ENCODE results near the gene MYL6B. TPM values are rescaled to one million over a fixed set of nuclear protein-coding genes. Genes with fewer than 3 reads are reported as not detected.
"Not testable (repeated sequence)": the region's sequence is repeated elsewhere in the genome, so short reads cannot be mapped to it uniquely, and the experiment has no call there.

Gene MYL6B
- total RNA-seq, 1 experiment from 2014 or later, result 44.8 TPM

DNA sequence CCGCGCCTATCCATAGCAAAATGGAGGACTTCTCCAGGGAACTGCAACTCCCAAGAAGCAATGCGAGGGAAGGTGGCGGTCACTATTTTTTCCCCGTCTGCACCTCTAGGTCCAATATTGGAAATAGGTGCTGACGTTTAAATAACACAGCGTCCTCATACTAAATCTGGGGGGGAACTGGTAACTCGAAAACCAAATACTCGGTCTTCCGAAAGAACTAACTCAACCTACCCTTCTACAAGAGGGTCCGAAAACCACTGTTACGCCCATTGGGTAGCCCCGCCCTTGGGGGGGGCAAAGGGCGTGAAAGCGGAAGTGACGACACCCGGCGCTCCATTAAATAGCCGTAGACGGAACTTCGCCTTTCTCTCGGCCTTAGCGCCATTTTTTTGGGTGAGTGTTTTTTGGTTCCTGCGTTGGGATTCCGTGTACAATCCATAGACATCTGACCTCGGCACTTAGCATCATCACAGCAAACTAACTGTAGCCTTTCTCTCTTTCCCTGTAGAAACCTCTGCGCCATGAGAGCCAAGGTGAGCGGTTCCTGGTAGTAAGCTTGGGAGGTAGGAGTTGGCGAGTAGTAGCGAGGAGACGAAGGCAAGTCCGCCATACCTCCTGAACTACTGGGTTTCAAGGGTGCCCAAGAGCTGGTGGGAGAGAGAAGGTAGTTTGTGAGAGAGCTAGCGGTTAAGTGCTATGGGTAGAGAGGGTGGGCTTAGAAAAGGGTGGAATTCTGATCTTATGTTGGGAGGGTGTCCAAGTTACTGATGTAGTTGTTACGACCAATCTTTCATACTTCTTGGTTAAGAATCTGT is 35.9 kb upstream of the MYL6B start, which contains the start of gene RPL41:
RPL41 (plus strand) TSS at position 367 of the 815 bp plus-strand sequence.
- POLR2A ChIA-PET, result interaction anchor here (0.6 to 3.5 kb wide), 4 partner anchors 12 to 459 kb away, joined by 4 to 27 read pairs (median 14); partner anchors contain the start of genes ESYT1 and PA2G4
- no peaks in the 10 kb centered on the region for H3K9me3 Mint-ChIP-seq (ENCODE audit: unreplicated experiment)
- TF ChIP-seq, protein P1, sequence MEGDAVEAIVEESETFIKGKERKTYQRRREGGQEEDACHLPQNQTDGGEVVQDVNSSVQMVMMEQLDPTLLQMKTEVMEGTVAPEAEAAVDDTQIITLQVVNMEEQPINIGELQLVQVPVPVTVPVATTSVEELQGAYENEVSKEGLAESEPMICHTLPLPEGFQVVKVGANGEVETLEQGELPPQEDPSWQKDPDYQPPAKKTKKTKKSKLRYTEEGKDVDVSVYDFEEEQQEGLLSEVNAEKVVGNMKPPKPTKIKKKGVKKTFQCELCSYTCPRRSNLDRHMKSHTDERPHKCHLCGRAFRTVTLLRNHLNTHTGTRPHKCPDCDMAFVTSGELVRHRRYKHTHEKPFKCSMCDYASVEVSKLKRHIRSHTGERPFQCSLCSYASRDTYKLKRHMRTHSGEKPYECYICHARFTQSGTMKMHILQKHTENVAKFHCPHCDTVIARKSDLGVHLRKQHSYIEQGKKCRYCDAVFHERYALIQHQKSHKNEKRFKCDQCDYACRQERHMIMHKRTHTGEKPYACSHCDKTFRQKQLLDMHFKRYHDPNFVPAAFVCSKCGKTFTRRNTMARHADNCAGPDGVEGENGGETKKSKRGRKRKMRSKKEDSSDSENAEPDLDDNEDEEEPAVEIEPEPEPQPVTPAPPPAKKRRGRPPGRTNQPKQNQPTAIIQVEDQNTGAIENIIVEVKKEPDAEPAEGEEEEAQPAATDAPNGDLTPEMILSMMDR (IDR thresholded peaks at IDR 0.05; ENCODE audit: insufficient read depth in 1 of 2, low read depth in 1 of 2, low read length in 1 of 2, severe bottlenecking in 1 of 2, unreplicated experiment in 1 of 2), result no peak
- CTCF ChIA-PET, result no interaction called here
- no peaks in the 10 kb centered on the region for H3K27me3 ChIP-seq (replicated peaks; ENCODE audit: control insufficient read depth, insufficient read depth, low read length)
- H3K4me1 ChIP-seq, result peaks cover 18% of the 10 kb centered on the region
- H3K4me3 ChIP-seq (ENCODE audit: low read depth, low read length), result peak within 1 kb of the TSS; percentile 70
- H3K36me3 ChIP-seq (ENCODE audit: control insufficient read depth, insufficient read depth, low read length), result 0 out of 2 replicates have a peak, but pooled peaks cover 1% of the 10 kb centered on the region
- H3K36me3 Mint-ChIP-seq (ENCODE audit: insufficient read depth, unreplicated experiment), result peaks cover 58% of the 10 kb centered on the region
- peaks cover 20% of the 10 kb centered on the region for H3K4me1 Mint-ChIP-seq (ENCODE audit: low read depth, unreplicated experiment)
- peak; percentile 91 to 94 for DNase-seq
- H3K27ac Mint-ChIP-seq (ENCODE audit: unreplicated experiment), result peak within 1 kb of the TSS; percentile 100
- peaks cover 2% of the 10 kb centered on the region for H3K27me3 Mint-ChIP-seq (ENCODE audit: insufficient read depth, unreplicated experiment)
- peak within 1 kb of the TSS; percentile 97 for H3K4me3 Mint-ChIP-seq (ENCODE audit: unreplicated experiment)
- intact Hi-C loops (cut with micrococcal nuclease; ENCODE audit: unreplicated experiment), result loop anchor here (1.0 to 10.0 kb wide), 2 partner anchors 12 to 372 kb away; partner anchors contain the start of genes GDF11 and PA2G4
- no peaks in the 10 kb centered on the region for H3K9me3 ChIP-seq
- BruUV-seq (replicated peaks), result no TSS peak

DNA sequence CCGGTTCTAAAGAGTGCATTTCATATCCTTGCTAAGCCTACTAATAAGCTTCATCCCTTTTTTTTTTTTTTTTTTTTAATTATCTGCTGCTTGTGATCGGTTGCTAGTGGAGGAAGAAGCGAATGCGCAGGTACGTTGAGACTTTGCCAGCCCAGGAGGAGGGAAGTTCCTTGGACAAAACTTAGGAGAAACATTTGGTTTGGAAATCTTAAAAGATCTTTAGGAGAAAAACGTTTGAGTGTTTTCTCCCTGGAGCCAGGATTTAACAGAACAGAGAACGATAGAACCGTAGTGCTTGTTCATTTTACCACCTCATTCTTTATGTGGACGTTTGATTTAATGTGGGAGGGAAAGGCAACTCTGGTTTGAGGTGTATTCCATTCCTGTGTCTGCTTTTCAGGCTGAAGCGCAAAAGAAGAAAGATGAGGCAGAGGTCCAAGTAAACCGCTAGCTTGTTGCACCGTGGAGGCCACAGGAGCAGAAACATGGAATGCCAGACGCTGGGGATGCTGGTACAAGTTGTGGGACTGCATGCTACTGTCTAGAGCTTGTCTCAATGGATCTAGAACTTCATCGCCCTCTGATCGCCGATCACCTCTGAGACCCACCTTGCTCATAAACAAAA is 35.2 kb upstream of the MYL6B start:
- ChIA-PET POLR2A (interaction anchor here (0.6 to 3.5 kb wide), 9 partner anchors 11 to 528 kb away, joined by 3 to 27 read pairs (median 7); partner anchors contain the start of genes ESYT1, PA2G4, RNF41 and SMARCC2), CTCF (interaction anchor here (2.7 to 3.3 kb wide), 2 partner anchors 42 to 72 kb away, joined by 24 to 99 read pairs; partner anchors contain the start of genes MYL6 and SMARCC2)
- peak overlapping the region; percentile 97 for H3K4me3 Mint-ChIP-seq (ENCODE audit: unreplicated experiment)
- peaks cover 51% of the 10 kb centered on the region for H3K36me3 Mint-ChIP-seq (ENCODE audit: insufficient read depth, unreplicated experiment)
- peak overlapping the region; percentile 100 for H3K27ac Mint-ChIP-seq (ENCODE audit: unreplicated experiment)
- not testable (repeated sequence) for DNase-seq; H3K27me3 ChIP-seq (replicated peaks; ENCODE audit: control insufficient read depth, insufficient read depth, low read length); H3K36me3 ChIP-seq (ENCODE audit: control insufficient read depth, insufficient read depth, low read length); H3K9me3 Mint-ChIP-seq (ENCODE audit: unreplicated experiment); H3K9me3 ChIP-seq; H3K27me3 Mint-ChIP-seq (ENCODE audit: insufficient read depth, unreplicated experiment)
- H3K4me1 Mint-ChIP-seq (ENCODE audit: low read depth, unreplicated experiment), result peaks cover 20% of the 10 kb centered on the region
- intact Hi-C loops (cut with micrococcal nuclease; ENCODE audit: unreplicated experiment), result loop anchor here (10.0 kb wide), 1 partner anchor 372 kb away; the partner anchor contains the start of gene GDF11
- Histone ChIP-seq H3K4me3 (ENCODE audit: low read depth, low read length) (peak overlapping the region; percentile 70), H3K4me1 (peaks cover 18% of the 10 kb centered on the region)
- TSS peak; percentile 95 for BruUV-seq (replicated peaks)

DNA sequence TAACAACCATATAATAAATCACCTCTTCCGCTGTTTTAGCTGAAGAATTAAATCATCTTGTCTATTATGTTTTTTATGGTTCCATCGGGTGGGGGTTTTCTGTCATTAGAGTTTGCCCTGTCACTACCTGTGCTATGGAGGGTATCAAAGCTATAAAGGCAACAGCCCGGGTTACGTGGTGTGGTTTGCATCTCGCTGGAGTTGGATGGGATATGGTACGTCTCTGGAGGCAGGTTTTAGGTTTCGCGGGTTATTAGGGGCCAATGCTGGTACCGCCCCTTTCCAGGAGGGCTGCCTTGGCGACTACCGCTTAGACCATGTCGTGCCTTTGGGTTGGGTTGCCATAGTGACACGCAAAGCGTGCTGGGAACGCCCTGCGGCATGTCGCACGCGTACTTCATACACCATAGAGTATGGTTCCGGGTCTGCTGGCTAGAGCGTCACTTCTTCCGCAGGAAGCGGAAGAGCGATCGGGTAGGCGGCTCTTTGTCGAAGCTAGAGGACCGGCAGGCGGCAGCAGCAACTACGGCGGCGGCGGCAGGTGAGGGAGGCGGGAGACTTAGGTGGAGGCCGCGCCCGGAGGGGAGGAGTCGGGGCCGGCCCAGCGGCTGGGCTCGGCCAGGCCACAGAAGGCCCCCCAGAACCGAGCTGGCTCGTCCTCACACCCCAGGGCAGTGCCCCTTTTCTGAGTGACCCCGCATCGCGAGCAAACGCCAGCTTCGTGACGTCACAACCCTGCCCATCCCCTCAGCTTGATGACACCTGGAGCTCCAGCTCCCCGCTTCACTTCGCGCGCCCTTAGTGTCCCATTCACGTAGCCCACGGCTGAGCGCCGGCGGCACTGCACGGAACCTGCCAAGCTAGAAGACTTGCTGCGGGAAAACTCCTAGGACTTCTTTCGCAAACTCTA is 34.4 kb upstream of the MYL6B start, which contains the start of gene ZC3H10:
ZC3H10 (plus strand) TSS at position 489 of the 910 bp plus-strand sequence. CDS start 2,297 bp downstream, outside the sequence.
- Histone ChIP-seq H3K27me3 (replicated peaks; ENCODE audit: control insufficient read depth, insufficient read depth, low read length) (no peaks in the 10 kb centered on the region), H3K4me1 (peaks cover 18% of the 10 kb centered on the region), H3K9me3 (no peaks in the 10 kb centered on the region), H3K36me3 (ENCODE audit: control insufficient read depth, insufficient read depth, low read length) (0 out of 2 replicates have a peak, but pooled peaks cover 1% of the 10 kb centered on the region), H3K4me3 (ENCODE audit: low read depth, low read length) (peak within 1 kb of the TSS; percentile 70)
- peaks cover 2% of the 10 kb centered on the region for H3K27me3 Mint-ChIP-seq (ENCODE audit: insufficient read depth, unreplicated experiment)
- peaks cover 20% of the 10 kb centered on the region for H3K4me1 Mint-ChIP-seq (ENCODE audit: low read depth, unreplicated experiment)
- peak within 1 kb of the TSS; percentile 100 for H3K27ac Mint-ChIP-seq (ENCODE audit: unreplicated experiment)
- H3K4me3 Mint-ChIP-seq (ENCODE audit: unreplicated experiment), result peak within 1 kb of the TSS; percentile 97
- TF ChIP-seq, protein P1 (IDR thresholded peaks at IDR 0.05; ENCODE audit: insufficient read depth in 1 of 2, low read depth in 1 of 2, low read length in 1 of 2, severe bottlenecking in 1 of 2, unreplicated experiment in 1 of 2), result peak in 1 of 2 experiments; percentile 53
- CTCF ChIA-PET, result interaction anchor here (0.6 to 3.3 kb wide), 12 partner anchors 10 to 191 kb away, joined by 3 to 99 read pairs (median 7); partner anchors contain the start of genes ESYT1, MYL6, MYL6B and PA2G4
- no TSS peak for BruUV-seq (replicated peaks)
- H3K36me3 Mint-ChIP-seq (ENCODE audit: insufficient read depth, unreplicated experiment), result peaks cover 43% of the 10 kb centered on the region
- DNase-seq, result peak; percentile 98 to 99
- no peaks in the 10 kb centered on the region for H3K9me3 Mint-ChIP-seq (ENCODE audit: unreplicated experiment)
- POLR2A ChIA-PET, result interaction anchor here (0.6 to 3.5 kb wide), 15 partner anchors 8 to 527 kb away, joined by 3 to 27 read pairs (median 4); partner anchors contain the start of genes ESYT1, MYL6, PA2G4 and RAB5B
- intact Hi-C loops (cut with micrococcal nuclease; ENCODE audit: unreplicated experiment), result loop anchor here (1.0 to 10.0 kb wide), 5 partner anchors 39 to 373 kb away; partner anchors contain the start of genes COQ10A, GDF11 and NABP2

Measured in Caco-2 (cell line).